GM12892 (cell line): ENCODE results near the gene KCNK3.
"Not testable (repeated sequence)": the region's sequence is repeated elsewhere in the genome, so short reads cannot be mapped to it uniquely, and the experiment has no call there.

Source experiments
- DNase-seq: peaks from one replicate; pipeline ENCODE4 v3.0.0; 2011; ENCODE audit not compliant: insufficient read length
- FAIRE-seq: peaks from 2 replicates; lab custom pipeline; 2011; peaks lifted over from hg19 to GRCh38; lab: Jason Lieb, UNC
- POLR2A ChIP-seq: IDR thresholded peaks from 2 replicates; pipeline ENCODE4 v1.6.1; 2011; ENCODE audit warnings: low read depth, low read length, control low read depth
- POLR2AphosphoS5 ChIP-seq: IDR thresholded peaks from 2 replicates; pipeline ENCODE4 v1.6.1; 2011; ENCODE audit warnings: low read depth, low read length, control low read depth
- TAF1 ChIP-seq: IDR thresholded peaks from 2 replicates; pipeline ENCODE4 v1.6.1; 2011; ENCODE audit warnings: low read depth, mild to moderate bottlenecking, control low read depth, low read length, borderline replicate concordance

The KCNK3 gene

GRCh38 chr2:26754972-26755670 is 62.6 kb downstream of the KCNK3 start:
- no peak for FAIRE-seq
- TF ChIP-seq POLR2AphosphoS5, result no peak
- no peak for TF ChIP-seq TAF1
- no peak for TF ChIP-seq POLR2A
- DNase-seq, result no peak

GRCh38 chr2:26756337-26756736 is 63.8 kb downstream of the KCNK3 start:
- FAIRE-seq (no peak), DNase-seq (no peak)
- TF ChIP-seq POLR2A, result no peak

- TF ChIP-seq POLR2A (no peak), TAF1 (no peak), POLR2AphosphoS5 (no peak)
- no peak for FAIRE-seq
- DNase-seq, result no peak
Measured at GRCh38 chr2:26757873-26758789, 65.6 kb downstream of the KCNK3 start.

GRCh38 chr2:26758790-26759321 is 66.3 kb downstream of the KCNK3 start:
- TF ChIP-seq TAF1, result no peak
- no peak for TF ChIP-seq POLR2AphosphoS5
- TF ChIP-seq POLR2A, result no peak
- DNase-seq (no peak), FAIRE-seq (no peak)

- TF ChIP-seq TAF1 (no peak), POLR2A (no peak), POLR2AphosphoS5 (no peak)
- FAIRE-seq, result no peak
- no peak for DNase-seq
Measured at GRCh38 chr2:26759845-26760244, 67.3 kb downstream of the KCNK3 start.

- not testable (repeated sequence) for FAIRE-seq
Measured at GRCh38 chr2:26760991-26761390, 68.5 kb downstream of the KCNK3 start.

GRCh38 chr2:26763019-26763418 is 70.5 kb downstream of the KCNK3 start:
- no peak for DNase-seq
- FAIRE-seq, result no peak
- TF ChIP-seq POLR2A (no peak), POLR2AphosphoS5 (no peak), TAF1 (no peak)

More at GRCh38 chr2:26760991-26761390, 68.5 kb downstream of the KCNK3 start:
- not testable (repeated sequence) for DNase-seq

GRCh38 chr2:26764078-26764887 is 71.8 kb downstream of the KCNK3 start, which contains the start of gene SLC35F6:
TSS of gene SLC35F6 (plus strand) at chr2:26764284. CDS start at chr2:26764350, 66 bp downstream.
- peak; percentile 95 for DNase-seq
- TF ChIP-seq POLR2A (peak; percentile 82; the same call in 1 of the 2 replicates), POLR2AphosphoS5 (peak; percentile 69; the same call in 1 of the 2 replicates), TAF1 (0 out of 2 replicates have a peak, but pooled peaks have one; percentile 28)
- FAIRE-seq, result peak; percentile 77

- TF ChIP-seq POLR2AphosphoS5, result no peak
- no peak for TF ChIP-seq TAF1
- no peak for TF ChIP-seq POLR2A
- FAIRE-seq (no peak), DNase-seq (no peak)
Measured at GRCh38 chr2:26764906-26765305, 72.4 kb downstream of the KCNK3 start.

- DNase-seq (no peak), FAIRE-seq (no peak)
- no peak for TF ChIP-seq POLR2A
- TF ChIP-seq TAF1, result no peak
- TF ChIP-seq POLR2AphosphoS5, result no peak
Measured at GRCh38 chr2:26765475-26766200, 73.1 kb downstream of the KCNK3 start.

- TF ChIP-seq POLR2AphosphoS5 (no peak), POLR2A (no peak), TAF1 (no peak)
- DNase-seq (no peak), FAIRE-seq (no peak)
Measured at GRCh38 chr2:26767129-26767528, 74.6 kb downstream of the KCNK3 start.
